Stimulated activated CD4-positive, alpha-beta T cell treated with anti-CD3 and anti-CD28 coated beads, Interleukin-12 subunit alpha, Interleukin-12 subunit beta, amount 100 ng/mL, for 24 hours (primary cell): ENCODE data around the gene SHROOM4.

Source experiments
- DNase-seq, 2 experiments: peaks; one replicate each; pipeline ENCODE4 v3.0.0-alpha.2; 2020; ENCODE audit warnings: low read depth in 2 of 2

The SHROOM4 gene

GRCh38 chrX:50707955-50708699, 105.9 kb downstream of the SHROOM4 start:
- no peak for DNase-seq

- DNase-seq, result no peak
Measured at GRCh38 chrX:50707405-50707804, 106.6 kb downstream of the SHROOM4 start.

- DNase-seq, result no peak
Measured at GRCh38 chrX:50705042-50705441, 109.0 kb downstream of the SHROOM4 start.

GRCh38 chrX:50704360-50704759, 109.6 kb downstream of the SHROOM4 start:
- DNase-seq, result no peak

- no peak for DNase-seq
Measured at GRCh38 chrX:50700921-50701320, 113.1 kb downstream of the SHROOM4 start.

GRCh38 chrX:50698944-50699343, 115.0 kb downstream of the SHROOM4 start:
- no peak for DNase-seq

GRCh38 chrX:50697691-50698090, 116.3 kb downstream of the SHROOM4 start:
- no peak for DNase-seq

GRCh38 chrX:50691820-50692219, 122.2 kb downstream of the SHROOM4 start:
- no peak for DNase-seq

GRCh38 chrX:50684871-50685270, 129.1 kb downstream of the SHROOM4 start:
- no peak for DNase-seq

GRCh38 chrX:50680990-50681389, 133.0 kb downstream of the SHROOM4 start:
- DNase-seq, result no peak

GRCh38 chrX:50677789-50678188, 136.2 kb downstream of the SHROOM4 start:
- no peak for DNase-seq

GRCh38 chrX:50671661-50672060, 142.3 kb downstream of the SHROOM4 start:
- DNase-seq, result no peak

- no peak for DNase-seq
Measured at GRCh38 chrX:50668860-50669259, 145.1 kb downstream of the SHROOM4 start.

GRCh38 chrX:50648156-50648555, 165.8 kb downstream of the SHROOM4 start:
- DNase-seq, result no peak

GRCh38 chrX:50644496-50644895, 169.5 kb downstream of the SHROOM4 start:
- DNase-seq, result no peak

GRCh38 chrX:50643525-50644137, 170.4 kb downstream of the SHROOM4 start:
- no peak for DNase-seq

- no peak for DNase-seq
Measured at GRCh38 chrX:50638123-50638522, 175.9 kb downstream of the SHROOM4 start.

GRCh38 chrX:50635817-50636365, 178.1 kb downstream of the SHROOM4 start:
- DNase-seq, result no peak

- DNase-seq, result no peak
Measured at GRCh38 chrX:50635162-50635561, 178.8 kb downstream of the SHROOM4 start.

GRCh38 chrX:50629774-50630173, 184.2 kb downstream of the SHROOM4 start:
- DNase-seq, result no peak

- DNase-seq, result no peak
Measured at GRCh38 chrX:50627696-50628095, 186.3 kb downstream of the SHROOM4 start.

- no peak for DNase-seq
Measured at GRCh38 chrX:50626432-50626831, 187.6 kb downstream of the SHROOM4 start.

GRCh38 chrX:50622751-50623150, 191.2 kb downstream of the SHROOM4 start:
- DNase-seq, result no peak
